ENCODE results near the gene KCNIP4.

The KCNIP4 gene

DNA sequence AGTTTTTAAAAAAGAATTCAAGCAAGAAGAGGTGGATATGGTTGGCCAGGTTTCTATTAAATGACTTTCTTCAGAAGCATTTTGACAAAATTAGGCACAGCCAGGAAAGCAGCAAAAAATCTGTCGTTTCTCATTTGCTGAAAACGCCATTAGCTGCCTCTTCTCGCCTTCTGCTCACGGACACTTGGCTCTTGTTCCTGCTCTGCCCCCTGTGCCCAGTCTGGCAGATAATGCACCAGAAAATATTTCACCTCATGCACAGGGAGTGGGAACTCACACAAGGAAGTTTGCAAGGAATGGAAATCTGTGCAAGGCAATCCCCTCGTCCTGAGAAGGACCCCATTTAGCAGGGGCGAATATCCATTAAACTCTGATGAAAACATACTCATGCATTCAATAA lies 988.3 kb downstream of the KCNIP4 start:
- DNase-seq (ENCODE audit: low read depth, low spot score): no peak
- H3K4me3 ChIP-seq (ENCODE audit: low read depth, low read length): no peak overlapping the region
- POLR2A ChIA-PET: no interaction called here
- CTCF ChIA-PET: no interaction called here
- TF ChIP-seq, protein P1, sequence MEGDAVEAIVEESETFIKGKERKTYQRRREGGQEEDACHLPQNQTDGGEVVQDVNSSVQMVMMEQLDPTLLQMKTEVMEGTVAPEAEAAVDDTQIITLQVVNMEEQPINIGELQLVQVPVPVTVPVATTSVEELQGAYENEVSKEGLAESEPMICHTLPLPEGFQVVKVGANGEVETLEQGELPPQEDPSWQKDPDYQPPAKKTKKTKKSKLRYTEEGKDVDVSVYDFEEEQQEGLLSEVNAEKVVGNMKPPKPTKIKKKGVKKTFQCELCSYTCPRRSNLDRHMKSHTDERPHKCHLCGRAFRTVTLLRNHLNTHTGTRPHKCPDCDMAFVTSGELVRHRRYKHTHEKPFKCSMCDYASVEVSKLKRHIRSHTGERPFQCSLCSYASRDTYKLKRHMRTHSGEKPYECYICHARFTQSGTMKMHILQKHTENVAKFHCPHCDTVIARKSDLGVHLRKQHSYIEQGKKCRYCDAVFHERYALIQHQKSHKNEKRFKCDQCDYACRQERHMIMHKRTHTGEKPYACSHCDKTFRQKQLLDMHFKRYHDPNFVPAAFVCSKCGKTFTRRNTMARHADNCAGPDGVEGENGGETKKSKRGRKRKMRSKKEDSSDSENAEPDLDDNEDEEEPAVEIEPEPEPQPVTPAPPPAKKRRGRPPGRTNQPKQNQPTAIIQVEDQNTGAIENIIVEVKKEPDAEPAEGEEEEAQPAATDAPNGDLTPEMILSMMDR (IDR thresholded peaks at IDR 0.05; ENCODE audit: insufficient read depth, low read length, missing control alignments): no peak

DNA sequence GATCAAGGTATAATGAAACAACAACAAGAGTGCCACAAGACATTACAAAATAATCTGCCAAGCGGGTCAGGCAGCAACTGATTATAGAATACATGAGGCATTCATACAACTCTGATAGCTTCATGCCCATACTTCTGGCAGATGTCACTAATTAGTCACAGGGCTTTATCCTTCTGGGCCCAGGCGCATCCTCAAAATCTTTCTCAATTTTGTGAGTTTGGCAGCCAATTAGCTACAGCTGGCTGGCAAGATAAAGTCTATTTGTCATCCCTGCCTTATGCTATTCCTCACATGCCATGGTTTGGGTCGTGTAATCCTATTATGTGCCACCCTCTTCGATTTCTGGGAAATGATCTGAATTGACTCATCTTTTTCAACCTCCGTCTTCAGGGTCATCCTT lies 994.0 kb downstream of the KCNIP4 start:
- ChIA-PET POLR2A (no interaction called here), CTCF (no interaction called here)
- TF ChIP-seq, protein P1 (IDR thresholded peaks at IDR 0.05; ENCODE audit: insufficient read depth, low read length, missing control alignments): no peak
- DNase-seq (ENCODE audit: low read depth, low spot score): no peak
- no peak overlapping the region for H3K4me3 ChIP-seq (ENCODE audit: low read depth, low read length)

DNA sequence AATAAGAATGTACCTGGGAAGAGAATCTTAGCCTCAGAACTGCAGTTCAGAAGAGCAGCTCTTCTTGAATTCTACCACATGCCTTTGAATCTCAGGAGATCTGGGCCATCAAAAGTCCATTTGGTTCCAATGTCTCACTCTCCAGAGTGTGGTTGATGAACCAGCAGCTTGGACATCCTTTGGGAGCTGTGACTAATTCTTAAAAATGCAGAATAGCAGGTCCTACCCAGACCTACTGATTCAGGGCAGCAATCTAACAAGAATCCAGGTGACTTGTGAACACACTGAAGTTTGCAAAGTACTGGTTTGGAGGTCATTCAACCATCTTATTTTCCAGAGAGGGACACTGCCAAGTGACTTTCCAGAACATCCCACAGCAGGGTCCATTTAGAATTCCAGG lies 1003.6 kb downstream of the KCNIP4 start:
- no peak overlapping the region for H3K4me3 ChIP-seq (ENCODE audit: low read depth, low read length)
- ChIA-PET POLR2A (no interaction called here), CTCF (no interaction called here)
- DNase-seq (ENCODE audit: low read depth, low spot score): no peak
- TF ChIP-seq, protein P1 (IDR thresholded peaks at IDR 0.05; ENCODE audit: insufficient read depth, low read length, missing control alignments): no peak

DNA sequence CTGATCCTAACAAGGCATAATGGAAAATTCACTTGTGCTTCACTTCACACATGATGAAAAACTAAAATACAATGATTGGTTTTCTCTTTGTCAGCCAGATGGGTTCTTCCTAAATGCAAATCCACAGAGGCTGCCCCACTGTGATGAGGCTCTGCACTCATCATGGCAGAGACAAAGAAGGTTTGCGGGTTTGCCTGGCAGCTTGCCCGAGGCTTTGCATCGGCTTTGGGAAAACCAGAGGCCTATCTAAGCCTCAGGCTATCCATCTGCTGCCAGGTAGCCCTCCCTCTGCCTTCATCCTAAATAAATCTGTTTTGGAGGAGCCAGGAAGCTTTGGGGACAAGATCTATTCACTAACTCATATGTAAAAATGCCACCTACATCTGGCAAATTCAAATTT lies 1004.1 kb downstream of the KCNIP4 start:
- ChIA-PET POLR2A (no interaction called here), CTCF (no interaction called here)
- DNase-seq (ENCODE audit: low read depth, low spot score): no peak
- TF ChIP-seq, protein P1 (IDR thresholded peaks at IDR 0.05; ENCODE audit: insufficient read depth, low read length, missing control alignments): no peak
- no peak overlapping the region for H3K4me3 ChIP-seq (ENCODE audit: low read depth, low read length)

DNA sequence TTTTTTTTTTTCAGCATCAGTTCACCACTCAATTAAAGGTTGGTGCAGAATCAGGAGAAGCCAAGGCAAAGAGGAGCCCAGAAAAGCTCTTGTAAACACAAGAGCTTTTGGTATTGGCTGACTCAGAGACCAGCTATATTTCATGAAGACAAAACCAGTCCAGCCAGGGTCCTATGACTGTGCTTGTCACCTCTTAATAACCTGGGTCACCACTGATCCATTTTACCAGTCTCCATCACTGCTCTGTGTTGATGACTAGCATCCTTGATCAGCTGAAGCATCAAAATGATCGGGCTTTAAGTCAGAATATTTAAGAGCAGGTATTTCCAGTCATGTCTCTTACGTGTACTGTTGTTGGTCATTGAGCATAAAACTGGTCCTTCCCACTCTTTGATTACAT lies 1010.4 kb downstream of the KCNIP4 start:
- TF ChIP-seq, protein P1 (IDR thresholded peaks at IDR 0.05; ENCODE audit: insufficient read depth, low read length, missing control alignments): no peak
- CTCF ChIA-PET: no interaction called here
- no peak for DNase-seq (ENCODE audit: low read depth, low spot score)
- POLR2A ChIA-PET: no interaction called here
- no peak overlapping the region for H3K4me3 ChIP-seq (ENCODE audit: low read depth, low read length)

DNA sequence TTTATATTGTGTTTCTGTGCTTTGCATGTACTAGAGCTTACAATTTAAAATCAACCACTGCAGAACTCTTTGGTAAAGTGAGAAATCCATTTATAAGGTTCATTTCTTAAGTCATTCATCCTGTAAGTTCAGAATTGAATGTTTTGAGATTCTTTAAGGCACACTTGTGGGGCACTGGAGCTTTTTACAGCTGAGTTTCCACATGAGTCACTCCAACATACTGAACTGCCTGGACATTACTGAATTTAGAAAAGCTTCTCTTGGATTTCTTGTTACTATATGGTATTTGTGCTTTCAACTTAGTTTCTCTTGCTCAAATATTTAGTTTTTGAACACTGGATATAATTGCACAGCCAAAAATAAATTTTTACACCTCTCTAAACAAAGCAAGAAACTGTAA lies 1022.0 kb downstream of the KCNIP4 start:
- no peak for DNase-seq (ENCODE audit: low read depth, low spot score)
- ChIA-PET CTCF (no interaction called here), POLR2A (no interaction called here)
- TF ChIP-seq, protein P1 (IDR thresholded peaks at IDR 0.05; ENCODE audit: insufficient read depth, low read length, missing control alignments): no peak
- no peak overlapping the region for H3K4me3 ChIP-seq (ENCODE audit: low read depth, low read length)
